Colonic mucosa (tissue), 4 donors: ENCODE results near the gene TULP1. TPM values are rescaled to one million over a fixed set of nuclear protein-coding genes. Genes with fewer than 3 reads are reported as not detected.
A peak's percentile ranks its signal among the peaks of the same experiment; 100 is the strongest.

Experiments
- DNase-seq: peaks from one replicate; pipeline ENCODE4 v3.0.0-alpha.2; 2020
- H3K27ac ChIP-seq: fragments of 200-600 bp; one replicate; pipeline ENCODE4 v1.8.0; 2021
- H3K27me3 ChIP-seq: fragments of 200-600 bp; one replicate; pipeline ENCODE4 v1.8.0; 2021
- H3K36me3 ChIP-seq: fragments of 200-600 bp; one replicate; pipeline ENCODE4 v1.8.0; 2021
- H3K4me1 ChIP-seq: fragments of 200-600 bp; one replicate; pipeline ENCODE4 v1.8.0; 2021; ENCODE audit warnings: mild to moderate bottlenecking
- H3K4me3 ChIP-seq: fragments of 200-600 bp; one replicate; pipeline ENCODE4 v1.8.0; 2021
- H3K9ac ChIP-seq, 2 donors: one replicate each; pipeline ENCODE4 v1.7.0; 2013; ENCODE audit warnings: control low read depth in 2 of 2, low read depth in 2 of 2, low read length in 2 of 2
- H3K9me3 ChIP-seq: fragments of 200-600 bp; one replicate; pipeline ENCODE4 v1.8.0; 2021
- intact Hi-C: fragments of 100-400 bp; cut with DNase I; formaldehyde crosslinking; loops from one replicate; pipeline ENCODE4 v1.14.1; 2022
- microRNA-seq: library from miRNA; unstranded; fragments of <30 nt; microRNA quantifications from one replicate; pipeline ENCODE4, GENCODE V29; 2019
- total RNA-seq, 2 donors: library from RNA; stranded (reverse); fragmentation: NEBNext Ultra II Directional in 1 of 2; extraction: Animal tissue kit (Norgen Biotek cat#: 25700) in 1 of 2; gene quantifications; one replicate each; pipeline ENCODE4 v1.2.1, GENCODE V29; 2021
- TF ChIP-seq, protein P1 (sequence below): fragments of 200-600 bp; IDR thresholded peaks from one replicate; pipeline ENCODE4 v1.8.0; 2022; ENCODE audit warnings: antibody characterized with exemption, mild to moderate bottlenecking
- donor health status: healthy.
- donor health status: DM: no; HTN: no; CAD: no.
- donor health status: DM: no; HTN: no; CAD: no.

The TULP1 gene
- total RNA-seq, 2 donors from 2014 or later: not detected

DNA sequence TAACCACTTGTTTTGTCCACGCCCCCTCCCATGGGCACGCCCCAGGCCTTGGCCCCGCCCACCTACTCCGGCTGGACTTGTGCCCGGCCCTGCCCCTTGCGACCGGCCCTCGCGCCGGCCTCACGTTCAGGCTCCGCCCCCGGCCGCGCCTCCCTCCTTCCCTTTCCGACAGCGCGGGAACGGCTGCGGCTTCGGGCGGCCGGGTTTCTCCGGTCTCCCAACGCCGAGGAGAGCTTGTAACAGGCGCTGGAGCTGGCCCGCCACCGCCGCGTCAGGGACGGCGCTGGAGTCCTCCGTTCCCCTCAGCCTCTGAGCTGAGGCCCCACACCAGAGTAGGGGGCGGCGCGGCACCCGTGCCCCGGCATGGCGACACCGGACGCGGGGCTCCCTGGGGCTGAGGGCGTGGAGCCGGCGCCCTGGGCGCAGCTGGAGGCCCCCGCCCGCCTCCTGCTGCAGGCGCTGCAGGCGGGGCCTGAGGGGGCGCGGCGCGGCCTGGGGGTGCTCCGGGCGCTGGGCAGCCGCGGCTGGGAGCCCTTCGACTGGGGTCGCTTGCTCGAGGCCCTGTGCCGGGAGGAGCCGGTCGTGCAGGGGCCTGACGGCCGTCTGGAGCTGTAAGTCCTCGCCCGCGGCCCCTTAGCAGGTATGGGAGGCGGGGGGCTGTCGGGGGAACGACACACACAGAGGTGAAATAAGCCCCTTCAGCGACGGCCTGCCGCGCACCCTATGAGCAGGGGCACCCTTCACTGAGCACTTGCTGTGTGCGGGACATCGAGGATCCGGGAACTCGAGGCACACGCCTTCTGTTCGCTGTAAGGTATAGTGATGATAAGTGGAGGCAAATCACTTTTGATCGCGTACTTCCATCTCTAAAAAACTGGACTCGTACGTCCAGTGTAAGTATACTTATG lies 60.3 kb downstream of the TULP1 start, which contains the start of gene FANCE:
Gene FANCE (plus strand): TSS at position 156 of the 908 bp plus-strand sequence. CDS start 208 bp downstream, at position 364.
- no peaks in the 10 kb centered on the region for H3K36me3 ChIP-seq
- H3K4me3 ChIP-seq: peak within 1 kb of the TSS; percentile 74
- H3K9me3 ChIP-seq: no peaks in the 10 kb centered on the region
- intact Hi-C loops: no loop called here
- no peaks in the 10 kb centered on the region for H3K27me3 ChIP-seq
- peak; percentile 99 for DNase-seq
- peak within 1 kb of the TSS; percentile 61 to 77 for H3K9ac ChIP-seq
- H3K4me1 ChIP-seq: peaks cover 6% of the 10 kb centered on the region
- peak within 1 kb of the TSS; percentile 72 for H3K27ac ChIP-seq
- TF ChIP-seq, protein P1, sequence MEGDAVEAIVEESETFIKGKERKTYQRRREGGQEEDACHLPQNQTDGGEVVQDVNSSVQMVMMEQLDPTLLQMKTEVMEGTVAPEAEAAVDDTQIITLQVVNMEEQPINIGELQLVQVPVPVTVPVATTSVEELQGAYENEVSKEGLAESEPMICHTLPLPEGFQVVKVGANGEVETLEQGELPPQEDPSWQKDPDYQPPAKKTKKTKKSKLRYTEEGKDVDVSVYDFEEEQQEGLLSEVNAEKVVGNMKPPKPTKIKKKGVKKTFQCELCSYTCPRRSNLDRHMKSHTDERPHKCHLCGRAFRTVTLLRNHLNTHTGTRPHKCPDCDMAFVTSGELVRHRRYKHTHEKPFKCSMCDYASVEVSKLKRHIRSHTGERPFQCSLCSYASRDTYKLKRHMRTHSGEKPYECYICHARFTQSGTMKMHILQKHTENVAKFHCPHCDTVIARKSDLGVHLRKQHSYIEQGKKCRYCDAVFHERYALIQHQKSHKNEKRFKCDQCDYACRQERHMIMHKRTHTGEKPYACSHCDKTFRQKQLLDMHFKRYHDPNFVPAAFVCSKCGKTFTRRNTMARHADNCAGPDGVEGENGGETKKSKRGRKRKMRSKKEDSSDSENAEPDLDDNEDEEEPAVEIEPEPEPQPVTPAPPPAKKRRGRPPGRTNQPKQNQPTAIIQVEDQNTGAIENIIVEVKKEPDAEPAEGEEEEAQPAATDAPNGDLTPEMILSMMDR: no peak

- Histone ChIP-seq H3K27me3 (no peaks in the 10 kb centered on the region), H3K36me3 (no peaks in the 10 kb centered on the region), H3K4me3 (peak overlapping the region; percentile 74), H3K27ac (no peak overlapping the region), H3K9ac (no peak overlapping the region), H3K4me1 (peaks cover 6% of the 10 kb centered on the region), H3K9me3 (no peaks in the 10 kb centered on the region)
- DNase-seq: no peak
- intact Hi-C loops: no loop called here
- TF ChIP-seq, protein P1: no peak
Observed at GRCh38 chr6:35451354-35452182, 61.1 kb downstream of the TULP1 start.

DNA sequence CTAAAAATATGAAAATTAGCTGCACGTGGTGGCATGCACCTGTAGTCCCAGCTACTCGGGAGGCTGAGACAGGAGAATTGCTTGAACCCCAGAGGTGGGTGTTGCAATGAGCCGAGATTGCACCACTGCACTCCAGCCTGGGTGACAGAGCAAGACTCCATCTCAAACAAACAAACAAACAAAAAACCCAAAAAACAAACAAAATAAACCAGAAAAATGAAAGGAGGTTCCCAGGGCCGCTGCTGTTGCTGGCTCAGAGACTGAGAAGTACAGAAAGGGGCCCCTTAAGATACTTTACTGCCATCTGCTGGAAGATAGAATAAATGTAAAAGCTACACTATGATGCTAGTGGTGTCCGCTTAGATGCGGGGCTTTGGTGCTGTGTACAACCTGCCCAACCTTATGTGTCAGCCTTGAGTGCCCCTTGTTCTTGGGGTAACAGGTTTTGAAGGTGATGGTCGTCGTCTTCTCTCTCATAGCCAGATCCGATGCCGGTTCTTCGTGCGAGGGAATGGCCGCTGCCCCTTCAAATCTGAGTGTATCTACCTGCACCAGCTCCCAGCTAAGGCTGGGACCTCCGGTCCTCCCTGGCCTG lies 63.3 kb downstream of the TULP1 start:
- DNase-seq: no peak
- intact Hi-C loops: loop anchor here (5.0 kb wide), 1 partner anchor 152 kb away; the partner anchor contains the start of gene DEF6
- Histone ChIP-seq H3K9me3 (no peaks in the 10 kb centered on the region), H3K9ac (no peak overlapping the region), H3K27me3 (no peaks in the 10 kb centered on the region), H3K27ac (no peak overlapping the region), H3K36me3 (no peaks in the 10 kb centered on the region), H3K4me3 (no peak overlapping the region), H3K4me1 (peaks cover 6% of the 10 kb centered on the region)
- TF ChIP-seq, protein P1: peak; percentile 66

DNA sequence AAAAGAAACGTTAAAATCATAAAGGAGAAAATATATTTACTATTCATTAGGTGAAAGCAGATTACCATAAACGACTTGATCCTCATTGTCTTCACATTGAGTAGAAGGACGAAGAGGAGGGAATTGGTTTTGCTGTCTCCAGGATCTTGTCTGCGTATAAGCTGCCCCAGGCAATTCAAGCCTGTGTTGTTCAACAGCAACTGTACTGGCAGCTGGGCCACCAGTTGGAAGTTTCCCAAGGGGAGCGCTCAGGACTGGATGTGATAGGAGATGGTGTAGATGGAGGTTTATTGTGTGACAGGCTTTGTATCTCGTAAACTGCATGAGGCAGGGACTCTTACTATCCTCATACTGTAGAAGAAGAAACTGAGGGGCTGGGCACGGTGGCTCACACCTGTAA lies 64.5 kb downstream of the TULP1 start:
- no peak overlapping the region for H3K27ac ChIP-seq
- intact Hi-C loops: loop anchor here (5.0 kb wide), 1 partner anchor 151 kb away; the partner anchor contains the start of gene DEF6
- DNase-seq: no peak
- TF ChIP-seq, protein P1: no peak
- no peaks in the 10 kb centered on the region for H3K27me3 ChIP-seq
- H3K9ac ChIP-seq: no peak overlapping the region
- H3K4me1 ChIP-seq: peaks cover 6% of the 10 kb centered on the region
- no peaks in the 10 kb centered on the region for H3K36me3 ChIP-seq
- H3K4me3 ChIP-seq: no peak overlapping the region
- H3K9me3 ChIP-seq: no peaks in the 10 kb centered on the region

Small RNA genes lying within 50 kb of the gene (microRNA-seq; reads per million reads assigned to microRNA genes)
- not detected for gene MIR7111

Other genes starting within 250 kb of the TULP1 start
- gene DEF6, start 215.1 kb downstream of the TULP1 start, total RNA-seq: 10 to 100 TPM in 1 of 2 donors, 1 to 10 TPM in 1; 8.1 to 12.5 TPM
- 10 to 100 TPM; 38.1 to 41.8 TPM for gene PPARD, start 170.3 kb downstream of the TULP1 start, total RNA-seq
- gene FANCE, start 60.6 kb downstream of the TULP1 start, total RNA-seq: 10 to 100 TPM in 1 of 2 donors, 1 to 10 TPM in 1; 3.7 to 10.7 TPM
- 1,000 to 10,000 TPM in 1 of 2 donors, 100 to 1,000 TPM in 1; 998 to 1,213 TPM for gene RPL10A, start 44.5 kb downstream of the TULP1 start, total RNA-seq
- 10 to 100 TPM; 24.5 to 38.4 TPM for gene TEAD3, start 15.8 kb downstream of the TULP1 start, total RNA-seq
- gene FKBP5, start 176.0 kb upstream of the TULP1 start, total RNA-seq: 10 to 100 TPM; 29.1 to 54.7 TPM
- gene ARMC12, start 224.1 kb upstream of the TULP1 start, total RNA-seq: under 1 TPM in 1 of 2 donors, not detected in 1; 0.30 TPM